HEK293T (cell line): Measurements from ENCODE around the gene RLBP1.

Experiments used
- CTCF ChIA-PET: fragments of 350-600 bp; formaldehyde crosslinking; extraction: SDS; loops from one replicate; lab custom pipeline; 2021; ENCODE audit warnings: antibody characterized with exemption, inconsistent platforms; lab: Yijun Ruan, JAX
- POLR2A ChIA-PET: fragments of 350-600 bp; formaldehyde crosslinking; extraction: SDS; loops from one replicate; lab custom pipeline; 2020; ENCODE audit warnings: antibody characterized with exemption, inconsistent platforms; lab: Yijun Ruan, JAX
- DNase-seq: peaks from one replicate; pipeline ENCODE4 v3.0.0; 2012; ENCODE audit warnings: mixed read lengths; ENCODE audit errors: extremely low spot score
- ARNT ChIP-seq: fragments of 450-650 bp; IDR thresholded peaks from 2 replicates; pipeline ENCODE4 v1.6.1; 2017; ENCODE audit warnings: mild to moderate bottlenecking
- BHLHE40 ChIP-seq: fragments of 450-650 bp; IDR thresholded peaks from 2 replicates; pipeline ENCODE4 v1.6.1; 2016; ENCODE audit warnings: mild to moderate bottlenecking, moderate library complexity, borderline replicate concordance
- CTBP1 ChIP-seq: fragments of 450-650 bp; IDR thresholded peaks from 2 replicates; pipeline ENCODE4 v1.6.1; 2016; ENCODE audit warnings: borderline replicate concordance
- ELF4 ChIP-seq: fragments of 450-650 bp; IDR thresholded peaks from 2 replicates; pipeline ENCODE4 v1.6.1; 2017; ENCODE audit warnings: antibody characterized with exemption
- FOXA1 ChIP-seq: fragments of 450-650 bp; IDR thresholded peaks from 2 replicates; pipeline ENCODE4 v1.6.1; 2016; ENCODE audit warnings: mild to moderate bottlenecking
- FOXK2 ChIP-seq: fragments of 450-650 bp; IDR thresholded peaks from 2 replicates; pipeline ENCODE4 v1.6.1; 2016; ENCODE audit warnings: mild to moderate bottlenecking
- FOXM1 ChIP-seq: fragments of 450-650 bp; IDR thresholded peaks from 2 replicates; pipeline ENCODE4 v1.6.1; 2017; ENCODE audit warnings: mild to moderate bottlenecking, borderline replicate concordance
- HDGF ChIP-seq: fragments of 450-650 bp; IDR thresholded peaks from 2 replicates; pipeline ENCODE4 v1.6.1; 2017; ENCODE audit warnings: antibody characterized with exemption, borderline replicate concordance
- L3MBTL2 ChIP-seq: fragments of 450-650 bp; conservative IDR thresholded peaks from 2 replicates; pipeline ENCODE4 v1.6.1; 2016; ENCODE audit warnings: mild to moderate bottlenecking
- LEF1 ChIP-seq: fragments of 450-650 bp; IDR thresholded peaks from 2 replicates; pipeline ENCODE4 v1.6.1; 2017; ENCODE audit warnings: mild to moderate bottlenecking, borderline replicate concordance
- NFRKB ChIP-seq: fragments of 450-650 bp; IDR thresholded peaks from 2 replicates; pipeline ENCODE4 v1.6.1; 2016; ENCODE audit warnings: mild to moderate bottlenecking, moderate library complexity
- PKNOX1 ChIP-seq: fragments of 450-650 bp; IDR thresholded peaks from 2 replicates; pipeline ENCODE4 v1.6.1; 2016
- SP1 ChIP-seq: fragments of 450-650 bp; IDR thresholded peaks from 2 replicates; pipeline ENCODE4 v1.6.1; 2017
- SUZ12 ChIP-seq: fragments of 450-650 bp; IDR thresholded peaks from 2 replicates; pipeline ENCODE4 v1.6.1; 2016; ENCODE audit warnings: mild to moderate bottlenecking
- TARDBP ChIP-seq: fragments of 450-650 bp; IDR thresholded peaks from 2 replicates; pipeline ENCODE4 v1.6.1; 2016
- ZNF384 ChIP-seq: fragments of 450-650 bp; IDR thresholded peaks from 2 replicates; pipeline ENCODE4 v1.6.1; 2016

Gene RLBP1

GRCh38 chr15:89226359-89227221, 5.2 kb upstream of the RLBP1 start:
- ChIA-PET CTCF (no interaction called here), POLR2A (no interaction called here)
- TF ChIP-seq FOXK2 = no peak
- TF ChIP-seq LEF1 = no peak
- TF ChIP-seq ELF4 = no peak
- TF ChIP-seq FOXA1 = no peak
- no peak for TF ChIP-seq HDGF
- TF ChIP-seq CTBP1 = no peak
- no peak for TF ChIP-seq SUZ12
- TF ChIP-seq ARNT = no peak
- no peak for DNase-seq

DNA sequence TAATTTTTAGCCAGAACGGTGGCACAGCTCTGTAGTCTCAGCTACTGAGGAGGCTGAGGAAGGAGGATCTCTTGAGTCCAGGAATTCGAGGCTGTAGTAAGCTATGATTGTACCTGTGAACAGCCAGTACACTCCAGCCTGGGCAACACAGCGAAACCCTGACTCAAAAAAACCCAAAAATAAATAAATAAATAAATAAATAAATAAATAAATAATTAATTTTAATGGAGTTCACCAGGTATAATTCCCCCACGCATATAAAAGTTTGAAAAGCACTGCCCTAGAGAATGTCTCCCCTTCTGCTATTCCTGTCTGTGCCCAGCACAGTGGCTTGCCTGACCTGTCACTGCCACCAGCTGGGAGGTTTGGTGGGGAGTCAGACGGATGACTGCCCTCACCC, 4.2 kb upstream of the RLBP1 start:
- DNase-seq = no peak
- CTCF ChIA-PET = interaction anchor here (0.7 kb wide), 1 partner anchor 1914 kb away, joined by 3 read pairs; no protein-coding TSS in a partner anchor
- TF ChIP-seq ELF4 = no peak
- TF ChIP-seq LEF1 = no peak
- TF ChIP-seq FOXK2 = no peak
- no peak for TF ChIP-seq ZNF384
- TF ChIP-seq ARNT = no peak
- no peak for TF ChIP-seq NFRKB
- TF ChIP-seq FOXM1 = no peak
- TF ChIP-seq CTBP1 = no peak
- no peak for TF ChIP-seq TARDBP
- POLR2A ChIA-PET = no interaction called here

DNA sequence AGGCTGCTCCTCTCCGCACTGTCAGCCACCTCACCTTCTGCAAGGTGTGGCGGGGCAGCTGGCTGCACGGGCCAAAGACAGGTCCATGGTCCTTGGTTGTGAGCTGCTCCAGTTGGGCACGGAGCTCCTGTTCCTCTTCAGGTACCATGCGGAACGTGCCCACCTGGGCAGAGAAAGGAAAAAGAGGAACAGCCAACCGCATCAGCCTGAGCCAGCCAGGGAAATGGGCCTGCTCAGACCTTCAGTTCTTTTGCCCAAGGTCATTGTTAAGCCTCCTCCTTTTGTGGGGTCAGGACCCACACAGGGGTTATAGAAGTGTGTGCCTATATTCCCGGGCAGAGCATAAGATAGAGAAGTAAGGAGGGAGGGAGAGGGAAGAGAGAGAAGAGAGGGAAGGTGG, 2.8 kb downstream of the RLBP1 start:
- ChIA-PET POLR2A (interaction anchor here (1.3 to 1.5 kb wide), 2 partner anchors 12 to 25 kb away, joined by 3 to 6 read pairs; partner anchors contain the start of gene FANCI), CTCF (interaction anchor here (1.2 to 3.3 kb wide), 3 partner anchors 12 to 47 kb away, joined by 3 to 25 read pairs (median 3); partner anchors contain the start of gene FANCI)
- TF ChIP-seq ARNT (no peak), NFRKB (no peak), ZNF384 (no peak), ELF4 (no peak), HDGF (no peak), PKNOX1 (no peak), FOXK2 (no peak), TARDBP (no peak), SUZ12 (no peak)
- no peak for DNase-seq

DNA sequence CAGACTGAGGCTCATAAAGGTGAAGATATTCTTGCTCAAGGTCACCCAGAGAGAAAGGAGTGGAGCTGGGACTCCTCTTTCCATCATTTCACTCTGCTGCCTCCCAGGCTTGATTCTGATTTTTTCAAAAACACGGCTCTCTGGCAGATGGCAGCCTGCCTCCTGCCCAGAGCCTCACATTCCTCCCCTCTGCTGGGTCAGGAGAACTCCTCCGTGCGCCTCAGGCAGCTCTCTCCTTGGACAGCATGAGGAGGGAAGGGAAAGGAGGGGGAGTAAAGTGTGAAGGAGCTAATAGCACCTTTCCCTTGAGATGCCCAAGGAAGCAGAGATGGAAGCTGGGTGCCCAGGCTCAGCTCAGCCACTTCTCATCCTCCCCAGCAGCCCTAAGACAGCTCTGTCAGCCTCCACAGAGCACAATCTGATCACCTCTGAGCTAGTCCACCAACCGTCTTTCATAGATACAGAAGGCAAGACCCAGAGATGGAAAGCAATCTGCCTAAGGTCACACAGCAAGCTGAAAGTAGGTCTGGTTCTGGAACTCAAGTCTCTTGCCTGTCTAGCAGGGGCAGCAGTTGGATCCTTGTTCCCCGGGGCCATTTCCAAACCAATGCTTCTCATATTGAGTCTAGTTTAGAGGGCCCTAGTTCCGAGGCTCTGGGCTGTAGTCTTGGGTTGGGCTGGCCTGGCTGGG, 3.5 kb downstream of the RLBP1 start:
- TF ChIP-seq L3MBTL2 = no peak
- TF ChIP-seq HDGF = no peak
- no peak for TF ChIP-seq BHLHE40
- no peak for TF ChIP-seq NFRKB
- TF ChIP-seq ZNF384 = no peak
- TF ChIP-seq FOXK2 = no peak
- TF ChIP-seq FOXM1 = no peak
- TF ChIP-seq TARDBP = no peak
- TF ChIP-seq ELF4 = no peak
- TF ChIP-seq SUZ12 = no peak
- no peak for TF ChIP-seq PKNOX1
- no peak for DNase-seq
- CTCF ChIA-PET = interaction anchor here (0.6 to 3.3 kb wide), 3 partner anchors 11 to 26 kb away, joined by 3 to 25 read pairs (median 3); partner anchors contain the start of gene FANCI
- POLR2A ChIA-PET = interaction anchor here (1.3 to 1.5 kb wide), 2 partner anchors 11 to 26 kb away, joined by 3 to 6 read pairs; partner anchors contain the start of gene FANCI

GRCh38 chr15:89217031-89217430, 4.3 kb downstream of the RLBP1 start:
- ChIA-PET POLR2A (interaction anchor here (1.3 to 1.5 kb wide), 2 partner anchors 10 to 27 kb away, joined by 3 to 6 read pairs; partner anchors contain the start of gene FANCI), CTCF (interaction anchor here (0.6 to 3.3 kb wide), 2 partner anchors 10 to 14 kb away, joined by 3 to 25 read pairs; no protein-coding TSS in a partner anchor)
- TF ChIP-seq BHLHE40 (no peak), ZNF384 (no peak), NFRKB (no peak), ARNT (no peak), LEF1 (no peak), ELF4 (no peak), FOXM1 (no peak), FOXK2 (no peak), SUZ12 (no peak), L3MBTL2 (no peak), FOXA1 (no peak), PKNOX1 (no peak), CTBP1 (no peak), HDGF (no peak)
- DNase-seq = no peak

DNA sequence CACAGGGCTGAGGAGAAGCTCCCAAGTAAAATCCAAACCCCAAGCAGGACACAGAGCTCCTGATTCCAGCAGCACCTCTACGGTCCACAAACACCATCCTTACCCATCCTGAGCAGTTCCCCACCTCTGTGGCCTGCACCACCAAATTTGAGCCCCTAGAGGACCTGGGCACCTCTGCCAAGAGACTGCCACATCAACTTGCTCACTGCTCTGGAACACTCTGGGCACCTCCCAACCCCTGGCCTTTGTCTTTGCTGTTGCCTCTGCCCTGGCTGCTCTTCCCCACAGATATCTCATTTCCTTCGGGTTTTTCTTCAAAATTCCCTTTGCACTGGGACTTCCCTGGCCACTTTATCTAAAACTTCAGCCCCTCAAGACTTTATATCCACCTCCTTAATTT, 5.8 kb downstream of the RLBP1 start:
- no peak for TF ChIP-seq FOXM1
- no peak for TF ChIP-seq SP1
- no peak for TF ChIP-seq ARNT
- no peak for TF ChIP-seq NFRKB
- TF ChIP-seq LEF1 = no peak
- POLR2A ChIA-PET = interaction anchor here (1.2 to 2.3 kb wide), 2 partner anchors 9 to 28 kb away, joined by 7 read pairs; partner anchors contain the start of gene FANCI
- CTCF ChIA-PET = interaction anchor here (1.5 kb wide), 1 partner anchor 9 kb away, joined by 15 read pairs; no protein-coding TSS in a partner anchor
- no peak for DNase-seq
